GM19351 (cell line): ENCODE data around the gene SOX4.

Experiments
- ATAC-seq: cut with Tn5 transposase; IDR thresholded peaks from one replicate; pipeline ENCODE4 v1.9.1; 2021; ENCODE audit warnings: mild to moderate bottlenecking, moderate library complexity; ENCODE audit not compliant: unreplicated experiment

Gene SOX4

DNA sequence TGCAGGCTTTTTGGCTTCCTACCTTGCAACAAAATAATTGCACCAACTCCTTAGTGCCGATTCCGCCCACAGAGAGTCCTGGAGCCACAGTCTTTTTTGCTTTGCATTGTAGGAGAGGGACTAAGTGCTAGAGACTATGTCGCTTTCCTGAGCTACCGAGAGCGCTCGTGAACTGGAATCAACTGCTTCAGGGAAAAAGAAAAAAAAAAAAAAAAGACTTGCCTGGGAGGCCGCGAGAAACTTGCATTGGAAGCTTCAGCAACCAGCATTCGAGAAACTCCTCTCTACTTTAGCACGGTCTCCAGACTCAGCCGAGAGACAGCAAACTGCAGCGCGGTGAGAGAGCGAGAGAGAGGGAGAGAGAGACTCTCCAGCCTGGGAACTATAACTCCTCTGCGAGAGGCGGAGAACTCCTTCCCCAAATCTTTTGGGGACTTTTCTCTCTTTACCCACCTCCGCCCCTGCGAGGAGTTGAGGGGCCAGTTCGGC is 420 bp downstream of the SOX4 start:
- ATAC-seq: peak; percentile 17

DNA sequence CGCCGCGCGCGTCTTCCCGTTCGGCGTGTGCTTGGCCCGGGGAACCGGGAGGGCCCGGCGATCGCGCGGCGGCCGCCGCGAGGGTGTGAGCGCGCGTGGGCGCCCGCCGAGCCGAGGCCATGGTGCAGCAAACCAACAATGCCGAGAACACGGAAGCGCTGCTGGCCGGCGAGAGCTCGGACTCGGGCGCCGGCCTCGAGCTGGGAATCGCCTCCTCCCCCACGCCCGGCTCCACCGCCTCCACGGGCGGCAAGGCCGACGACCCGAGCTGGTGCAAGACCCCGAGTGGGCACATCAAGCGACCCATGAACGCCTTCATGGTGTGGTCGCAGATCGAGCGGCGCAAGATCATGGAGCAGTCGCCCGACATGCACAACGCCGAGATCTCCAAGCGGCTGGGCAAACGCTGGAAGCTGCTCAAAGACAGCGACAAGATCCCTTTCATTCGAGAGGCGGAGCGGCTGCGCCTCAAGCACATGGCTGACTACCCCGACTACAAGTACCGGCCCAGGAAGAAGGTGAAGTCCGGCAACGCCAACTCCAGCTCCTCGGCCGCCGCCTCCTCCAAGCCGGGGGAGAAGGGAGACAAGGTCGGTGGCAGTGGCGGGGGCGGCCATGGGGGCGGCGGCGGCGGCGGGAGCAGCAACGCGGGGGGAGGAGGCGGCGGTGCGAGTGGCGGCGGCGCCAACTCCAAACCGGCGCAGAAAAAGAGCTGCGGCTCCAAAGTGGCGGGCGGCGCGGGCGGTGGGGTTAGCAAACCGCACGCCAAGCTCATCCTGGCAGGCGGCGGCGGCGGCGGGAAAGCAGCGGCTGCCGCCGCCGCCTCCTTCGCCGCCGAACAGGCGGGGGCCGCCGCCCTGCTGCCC is 1.1 kb downstream of the SOX4 start:
- ATAC-seq: peak; percentile 21

DNA sequence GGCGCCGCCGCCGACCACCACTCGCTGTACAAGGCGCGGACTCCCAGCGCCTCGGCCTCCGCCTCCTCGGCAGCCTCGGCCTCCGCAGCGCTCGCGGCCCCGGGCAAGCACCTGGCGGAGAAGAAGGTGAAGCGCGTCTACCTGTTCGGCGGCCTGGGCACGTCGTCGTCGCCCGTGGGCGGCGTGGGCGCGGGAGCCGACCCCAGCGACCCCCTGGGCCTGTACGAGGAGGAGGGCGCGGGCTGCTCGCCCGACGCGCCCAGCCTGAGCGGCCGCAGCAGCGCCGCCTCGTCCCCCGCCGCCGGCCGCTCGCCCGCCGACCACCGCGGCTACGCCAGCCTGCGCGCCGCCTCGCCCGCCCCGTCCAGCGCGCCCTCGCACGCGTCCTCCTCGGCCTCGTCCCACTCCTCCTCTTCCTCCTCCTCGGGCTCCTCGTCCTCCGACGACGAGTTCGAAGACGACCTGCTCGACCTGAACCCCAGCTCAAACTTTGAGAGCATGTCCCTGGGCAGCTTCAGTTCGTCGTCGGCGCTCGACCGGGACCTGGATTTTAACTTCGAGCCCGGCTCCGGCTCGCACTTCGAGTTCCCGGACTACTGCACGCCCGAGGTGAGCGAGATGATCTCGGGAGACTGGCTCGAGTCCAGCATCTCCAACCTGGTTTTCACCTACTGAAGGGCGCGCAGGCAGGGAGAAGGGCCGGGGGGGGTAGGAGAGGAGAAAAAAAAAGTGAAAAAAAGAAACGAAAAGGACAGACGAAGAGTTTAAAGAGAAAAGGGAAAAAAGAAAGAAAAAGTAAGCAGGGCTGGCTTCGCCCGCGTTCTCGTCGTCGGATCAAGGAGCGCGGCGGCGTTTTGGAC is 2.0 kb downstream of the SOX4 start:
- ATAC-seq: peak; percentile 25

DNA sequence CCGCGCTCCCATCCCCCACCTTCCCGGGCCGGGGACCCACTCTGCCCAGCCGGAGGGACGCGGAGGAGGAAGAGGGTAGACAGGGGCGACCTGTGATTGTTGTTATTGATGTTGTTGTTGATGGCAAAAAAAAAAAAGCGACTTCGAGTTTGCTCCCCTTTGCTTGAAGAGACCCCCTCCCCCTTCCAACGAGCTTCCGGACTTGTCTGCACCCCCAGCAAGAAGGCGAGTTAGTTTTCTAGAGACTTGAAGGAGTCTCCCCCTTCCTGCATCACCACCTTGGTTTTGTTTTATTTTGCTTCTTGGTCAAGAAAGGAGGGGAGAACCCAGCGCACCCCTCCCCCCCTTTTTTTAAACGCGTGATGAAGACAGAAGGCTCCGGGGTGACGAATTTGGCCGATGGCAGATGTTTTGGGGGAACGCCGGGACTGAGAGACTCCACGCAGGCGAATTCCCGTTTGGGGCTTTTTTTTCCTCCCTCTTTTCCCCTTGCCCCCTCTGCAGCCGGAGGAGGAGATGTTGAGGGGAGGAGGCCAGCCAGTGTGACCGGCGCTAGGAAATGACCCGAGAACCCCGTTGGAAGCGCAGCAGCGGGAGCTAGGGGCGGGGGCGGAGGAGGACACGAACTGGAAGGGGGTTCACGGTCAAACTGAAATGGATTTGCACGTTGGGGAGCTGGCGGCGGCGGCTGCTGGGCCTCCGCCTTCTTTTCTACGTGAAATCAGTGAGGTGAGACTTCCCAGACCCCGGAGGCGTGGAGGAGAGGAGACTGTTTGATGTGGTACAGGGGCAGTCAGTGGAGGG is 2.8 kb downstream of the SOX4 start:
- peak; percentile 10 for ATAC-seq

DNA sequence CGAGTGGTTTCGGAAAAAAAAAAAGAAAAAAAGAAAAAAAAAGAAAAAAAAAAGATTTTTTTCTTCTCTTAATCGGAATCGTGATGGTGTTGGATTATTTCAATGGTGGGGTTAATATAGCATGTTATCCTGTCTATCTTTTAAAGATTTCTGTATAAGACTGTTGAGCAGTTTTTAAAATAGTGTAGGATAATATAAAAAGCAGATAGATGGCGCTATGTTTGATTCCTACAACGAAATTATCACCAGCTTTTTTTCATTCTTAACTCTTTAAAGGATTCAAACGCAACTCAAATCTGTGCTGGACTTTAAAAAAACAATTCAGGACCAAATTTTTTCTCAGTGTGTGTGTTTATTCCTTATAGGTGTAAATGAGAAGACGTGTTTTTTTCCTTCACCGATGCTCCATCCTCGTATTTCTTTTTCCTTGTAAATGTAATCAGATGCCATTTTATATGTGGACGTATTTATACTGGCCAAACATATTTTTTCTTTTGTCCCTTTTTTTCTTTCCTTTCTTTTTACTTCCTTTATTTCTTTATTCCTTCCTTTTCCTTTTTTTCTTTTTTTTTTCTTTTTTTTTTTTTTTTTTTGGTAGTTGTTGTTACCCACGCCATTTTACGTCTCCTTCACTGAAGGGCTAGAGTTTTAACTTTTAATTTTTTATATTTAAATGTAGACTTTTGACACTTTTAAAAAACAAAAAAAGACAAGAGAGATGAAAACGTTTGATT is 3.6 kb downstream of the SOX4 start:
- no peak for ATAC-seq

DNA sequence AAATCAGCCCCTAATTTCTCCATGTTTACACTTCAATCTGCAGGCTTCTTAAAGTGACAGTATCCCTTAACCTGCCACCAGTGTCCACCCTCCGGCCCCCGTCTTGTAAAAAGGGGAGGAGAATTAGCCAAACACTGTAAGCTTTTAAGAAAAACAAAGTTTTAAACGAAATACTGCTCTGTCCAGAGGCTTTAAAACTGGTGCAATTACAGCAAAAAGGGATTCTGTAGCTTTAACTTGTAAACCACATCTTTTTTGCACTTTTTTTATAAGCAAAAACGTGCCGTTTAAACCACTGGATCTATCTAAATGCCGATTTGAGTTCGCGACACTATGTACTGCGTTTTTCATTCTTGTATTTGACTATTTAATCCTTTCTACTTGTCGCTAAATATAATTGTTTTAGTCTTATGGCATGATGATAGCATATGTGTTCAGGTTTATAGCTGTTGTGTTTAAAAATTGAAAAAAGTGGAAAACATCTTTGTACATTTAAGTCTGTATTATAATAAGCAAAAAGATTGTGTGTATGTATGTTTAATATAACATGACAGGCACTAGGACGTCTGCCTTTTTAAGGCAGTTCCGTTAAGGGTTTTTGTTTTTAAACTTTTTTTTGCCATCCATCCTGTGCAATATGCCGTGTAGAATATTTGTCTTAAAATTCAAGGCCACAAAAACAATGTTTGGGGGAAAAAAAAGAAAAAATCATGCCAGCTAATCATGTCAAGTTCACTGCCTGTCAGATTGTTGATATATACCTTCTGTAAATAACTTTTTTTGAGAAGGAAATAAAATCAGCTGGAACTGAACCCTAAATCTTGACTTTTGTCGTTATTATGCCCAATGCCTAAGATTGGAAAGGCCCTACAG is 4.5 kb downstream of the SOX4 start:
- ATAC-seq: no peak

DNA sequence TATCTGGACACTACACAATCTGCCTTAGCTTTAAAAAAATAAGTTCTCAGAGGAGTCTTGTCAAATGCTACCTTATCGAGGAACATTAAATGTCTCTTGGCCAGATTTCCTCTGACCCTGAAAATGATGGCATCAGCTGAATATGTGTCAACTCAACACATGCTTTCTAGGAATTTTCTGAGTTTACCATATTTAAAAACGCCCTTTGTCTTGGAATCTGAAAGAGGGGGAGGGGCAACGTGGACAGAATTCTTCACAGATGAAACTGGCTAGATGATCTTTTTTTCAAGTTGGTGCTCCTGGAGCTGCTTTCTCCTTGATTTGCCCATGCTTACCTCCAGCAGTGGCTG is 5.1 kb downstream of the SOX4 start:
- ATAC-seq: no peak

DNA sequence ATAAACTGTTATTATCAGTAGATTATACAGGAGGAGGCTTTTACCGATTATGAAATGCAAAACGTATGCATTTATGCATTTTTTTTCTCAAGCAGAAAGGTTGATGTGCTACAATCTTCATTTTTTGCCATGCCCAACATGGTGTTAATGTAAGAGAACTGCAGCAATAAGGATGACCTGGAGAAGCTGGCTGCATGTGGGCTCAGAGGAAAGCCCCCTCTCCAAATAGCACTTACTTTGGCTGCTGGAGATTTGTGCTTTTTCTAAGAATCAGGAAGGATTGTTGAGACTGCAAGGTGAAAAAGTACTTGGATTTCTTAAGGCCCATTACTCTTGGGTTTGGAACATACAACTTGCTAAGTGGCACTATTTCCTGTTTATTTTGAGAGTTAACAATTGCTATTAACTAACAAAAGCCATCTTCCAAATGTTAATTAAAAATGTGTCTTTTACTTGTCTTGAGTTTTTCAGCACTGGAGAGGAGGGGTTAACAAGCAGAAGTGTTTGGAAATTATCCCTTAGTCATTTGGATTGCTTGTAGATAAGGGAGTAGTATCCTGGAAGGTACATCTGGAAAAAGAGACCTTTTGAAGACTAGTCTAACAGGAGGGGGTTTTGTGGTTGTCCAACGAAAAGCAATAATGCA is 5.6 kb downstream of the SOX4 start:
- no peak for ATAC-seq

DNA sequence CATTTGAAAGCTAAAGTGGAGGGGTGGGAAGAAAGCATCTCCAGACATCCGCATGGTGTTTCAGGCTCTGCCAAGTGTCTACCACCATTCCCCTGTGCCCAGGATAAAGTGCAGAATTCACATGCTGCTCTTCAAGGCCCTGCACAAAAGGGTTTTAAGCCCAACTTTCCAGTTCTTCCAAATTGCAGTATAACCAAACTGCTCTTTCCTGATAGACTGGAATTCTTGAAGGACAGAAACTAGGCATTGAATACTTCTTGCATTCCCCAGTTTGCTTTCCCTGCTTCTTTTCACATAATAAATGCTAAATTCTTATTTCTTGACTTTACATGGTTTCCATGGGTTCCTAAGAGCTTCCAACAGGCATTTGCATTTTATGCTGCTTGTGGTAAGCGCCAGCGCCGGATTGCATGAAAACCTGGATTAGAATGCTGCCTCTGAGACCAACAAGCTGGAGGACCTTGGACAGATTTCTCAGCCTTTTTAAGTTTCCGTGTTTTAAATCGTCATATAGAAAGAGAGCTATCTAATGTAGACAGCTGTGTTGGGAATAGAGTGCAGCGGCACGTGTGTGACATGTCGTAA is 7.9 kb downstream of the SOX4 start:
- no peak for ATAC-seq

DNA sequence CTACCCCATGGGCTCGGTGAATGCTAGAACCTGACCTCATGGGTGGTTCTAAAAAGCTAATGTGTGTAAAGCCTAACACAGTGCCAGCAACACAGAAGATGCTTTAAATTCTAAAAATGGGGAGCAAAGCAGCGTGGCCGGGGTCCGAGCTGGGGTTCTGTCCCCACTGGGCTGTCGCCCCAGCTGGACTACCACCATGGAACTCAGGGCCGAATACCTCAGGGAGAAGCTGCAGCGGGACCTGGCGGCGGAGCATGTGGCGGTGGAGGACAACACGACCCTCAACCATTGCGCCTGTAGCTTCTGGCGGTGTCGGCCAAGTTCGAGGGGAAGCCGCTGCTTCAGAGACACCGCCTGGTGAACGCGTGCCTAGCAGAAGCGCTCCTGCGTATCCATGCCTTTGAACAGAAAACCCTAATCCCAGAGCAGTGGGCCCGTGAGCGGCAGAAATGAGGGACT is 8.4 kb downstream of the SOX4 start:
- no peak for ATAC-seq

DNA sequence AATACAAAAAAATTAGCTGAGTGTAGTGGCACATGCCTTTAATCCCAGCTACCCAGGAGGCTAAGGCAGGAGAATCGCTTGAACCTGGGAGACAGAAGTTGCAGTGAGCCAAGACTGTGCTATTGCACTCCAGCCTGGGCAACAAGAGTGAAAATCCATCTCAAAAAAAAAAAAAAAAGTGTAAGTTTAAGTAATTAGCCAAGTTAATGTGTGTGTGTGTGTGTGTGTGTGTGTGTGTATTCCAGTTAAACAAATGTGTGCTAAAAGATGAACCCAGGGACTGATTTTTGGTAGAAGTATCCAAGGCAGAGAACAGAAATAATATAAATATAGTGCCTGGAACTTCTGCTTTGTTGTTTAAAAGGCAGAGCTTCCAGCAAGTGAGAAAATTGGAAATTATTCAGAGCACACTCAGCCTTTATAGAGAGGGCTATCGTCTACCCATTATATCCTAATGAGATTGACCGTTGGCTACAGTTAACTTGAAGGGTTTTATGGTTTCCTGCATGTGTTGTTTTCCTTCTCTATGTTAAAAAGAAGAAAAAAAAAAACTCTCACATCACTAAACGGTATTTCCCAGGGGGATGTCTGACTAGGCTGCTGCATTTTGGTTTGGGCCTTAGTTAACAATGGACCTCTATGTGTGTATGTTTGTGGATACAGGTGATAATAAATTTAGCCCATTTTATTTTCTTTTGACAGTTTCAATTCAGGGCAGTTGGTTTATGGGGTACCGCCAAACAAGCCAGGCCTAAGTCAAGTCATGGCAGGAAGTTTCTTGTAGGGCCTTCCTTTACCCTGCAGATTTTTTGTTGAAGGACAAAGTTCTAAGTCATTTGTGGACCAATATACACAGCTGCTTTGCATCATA is 9.8 kb downstream of the SOX4 start:
- ATAC-seq: no peak

DNA sequence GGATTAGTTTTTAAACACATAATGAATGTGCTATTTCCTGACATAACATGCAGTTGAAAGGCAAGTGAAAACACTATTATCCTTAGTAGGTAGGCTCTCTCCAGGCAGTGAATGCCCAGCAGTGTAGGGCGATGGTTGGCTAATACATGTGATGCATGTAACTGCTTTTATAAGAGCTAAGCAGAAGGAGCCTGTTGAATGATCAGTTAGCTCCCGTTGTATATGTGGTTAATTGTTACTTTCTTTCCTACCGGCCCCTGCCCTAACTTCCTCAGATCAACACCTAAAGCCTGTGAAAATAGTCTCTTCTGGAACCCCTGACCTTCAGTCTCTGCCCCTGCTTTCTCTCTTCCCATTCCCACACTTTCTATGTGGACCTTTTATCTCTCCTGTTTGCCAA is 10.5 kb downstream of the SOX4 start:
- no peak for ATAC-seq

DNA sequence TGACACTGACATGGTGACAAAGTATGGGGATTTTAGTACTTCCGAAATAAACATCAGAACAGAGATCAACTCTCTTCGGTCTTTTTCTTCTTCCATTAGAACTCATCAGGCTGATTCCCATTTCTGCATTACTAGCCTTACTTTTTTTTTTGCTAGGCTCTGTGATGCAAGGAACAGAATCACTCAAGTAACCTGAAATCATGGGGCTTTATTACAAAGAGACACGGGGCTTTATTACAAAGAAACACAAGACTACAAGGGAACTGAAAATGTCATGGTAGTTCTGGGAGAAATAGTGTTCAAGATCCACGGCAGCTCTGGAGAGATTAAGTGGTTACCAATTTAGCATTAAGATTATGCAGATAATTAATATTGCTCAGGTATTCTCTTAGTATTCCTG is 11.6 kb downstream of the SOX4 start:
- no peak for ATAC-seq

DNA sequence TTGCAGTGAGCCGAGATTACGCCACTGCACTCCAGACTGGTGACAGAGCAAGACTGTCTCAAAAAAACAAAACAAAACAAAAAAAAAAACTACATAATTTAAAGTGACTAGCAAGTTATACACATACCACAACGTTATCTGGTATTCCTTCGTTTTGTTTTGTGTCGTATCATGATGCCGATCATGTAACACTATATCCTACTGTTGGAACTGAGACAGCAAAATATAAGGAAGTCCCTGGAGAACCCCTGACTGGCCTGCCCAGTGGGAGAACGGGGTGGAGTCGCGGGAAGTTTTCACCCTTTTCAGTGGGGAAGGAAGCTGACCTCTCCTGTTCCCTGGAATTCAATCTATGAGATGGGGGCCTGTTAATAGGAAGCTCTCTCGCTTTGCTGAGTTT is 15.1 kb downstream of the SOX4 start:
- ATAC-seq: no peak

DNA sequence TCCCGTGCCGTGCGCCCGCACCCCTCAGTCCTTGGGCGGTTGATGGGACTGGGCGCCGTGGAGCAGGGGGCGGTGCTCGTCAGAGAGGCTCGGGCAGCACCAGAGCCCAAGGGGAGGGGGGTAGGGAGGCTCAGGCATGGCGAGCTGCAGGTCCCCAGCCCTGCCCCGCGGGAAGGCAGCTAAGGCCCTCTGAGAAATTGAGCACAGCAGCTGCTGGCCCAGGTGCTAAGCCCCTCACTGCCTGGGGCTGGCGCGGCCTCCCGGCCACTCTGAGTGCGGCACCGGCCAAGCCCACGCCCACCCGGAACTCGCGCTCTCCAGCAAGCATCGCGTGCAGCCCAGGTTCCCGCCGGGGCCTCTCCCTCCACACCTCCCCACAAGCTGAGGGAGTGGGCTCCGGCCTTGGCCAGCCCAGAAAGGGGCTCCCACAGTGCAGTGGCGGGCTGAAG is 16.4 kb downstream of the SOX4 start:
- no peak for ATAC-seq

DNA sequence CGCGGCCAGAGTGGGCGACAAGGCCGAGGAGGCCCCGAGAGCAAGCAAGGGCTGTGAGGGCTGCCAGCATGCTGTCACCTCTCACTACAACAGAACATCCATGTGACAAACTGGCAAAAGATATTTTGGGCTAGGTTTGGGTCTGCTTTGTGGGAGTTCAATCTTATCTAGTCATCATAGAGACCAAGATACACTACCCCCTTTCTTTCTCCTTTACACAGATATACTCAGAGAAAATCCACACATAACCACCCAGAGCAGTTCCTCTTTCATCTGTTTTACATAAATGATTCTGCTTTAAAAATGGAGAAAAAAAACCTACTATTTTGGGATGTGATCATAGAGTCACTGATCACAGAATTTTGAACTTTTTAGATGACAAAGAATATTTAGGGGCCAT is 16.8 kb downstream of the SOX4 start:
- peak; percentile 89 for ATAC-seq

DNA sequence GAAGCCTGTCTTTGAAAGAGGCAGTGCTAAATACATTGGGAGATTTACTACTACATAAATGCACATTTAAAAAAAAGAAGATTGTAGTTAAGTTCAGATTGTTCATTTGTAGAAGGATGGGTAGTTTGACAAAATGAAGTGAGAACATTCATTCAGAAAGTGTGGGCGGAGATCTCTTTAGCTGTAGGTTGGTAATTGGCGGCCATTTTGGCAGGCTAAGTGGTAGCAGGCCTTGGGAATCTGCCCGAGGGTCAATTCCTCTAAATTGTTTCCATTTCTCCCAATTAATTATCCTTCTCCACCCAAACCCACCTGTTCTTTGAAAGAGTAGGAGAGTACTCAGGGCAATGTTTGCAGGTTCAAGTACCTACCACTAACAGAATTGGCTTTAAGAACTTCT is 17.9 kb downstream of the SOX4 start:
- ATAC-seq: no peak
